K562 (cell line): ENCODE data around the gene MED22. TPM values are rescaled to one million over a fixed set of nuclear protein-coding genes. Genes with fewer than 3 reads are reported as not detected.

Source experiments
- ATF1 ChIP-seq, 2 experiments: fragments of 450-650 bp in 1 of 2; IDR thresholded peaks; 2 replicates each; pipeline ENCODE4 v1.6.1; 2016; ENCODE audit warnings: missing compliant biosample characterization in 1 of 2, missing genetic modification characterization in 1 of 2
- JUND ChIP-seq, 2 experiments: IDR thresholded peaks; 2 replicates in 1 of 2; 3 replicates in 1 of 2; pipeline ENCODE4 v1.6.1; 2011; ENCODE audit warnings: borderline replicate concordance in 2 of 2, low read depth in 2 of 2, low read length in 2 of 2, improper control_type of control experiment in 1 of 2, missing biosample characterization in 1 of 2, missing genetic modification characterization in 1 of 2, missing genetic modification reagents in 1 of 2
- SPI1 ChIP-seq: IDR thresholded peaks from 2 replicates; pipeline ENCODE4 v1.6.1; 2011; ENCODE audit warnings: low read depth, low read length, control low read depth, borderline replicate concordance
- ZNF175 ChIP-seq: fragments of 200-800 bp; sonication (Bioruptor generic); IDR thresholded peaks from 2 replicates; pipeline ENCODE4 v1.6.1; 2016; ENCODE audit warnings: low read depth, mild to moderate bottlenecking, missing genetic modification characterization, missing compliant biosample characterization
- polyA plus RNA-seq, 8 experiments: library from polyadenylated mRNA; depleted of rRNA in 4 of 8; stranded (reverse) in 5 of 8; unstranded in 3 of 8; fragments of >200 nt; fragmentation: Nextera tagmentation in 2 of 8; fragmentation: Illumina TruSeq in 1 of 8; extraction: Ambion mirVana in 2 of 8; extraction: Trizol in 1 of 8; gene quantifications; 2 replicates each; pipeline versions ENCODE4 v1.2.1 to v1.2.3, GENCODE V29; 2011 to 2014; ENCODE audit warnings: inconsistent platforms in 1 of 8, missing spikeins in 1 of 8
- total RNA-seq, 7 experiments: library from RNA; depleted of rRNA in 6 of 7; stranded (reverse); fragments of >200 nt in 6 of 7; fragmentation: Illumina TruSeq in 2 of 7; extraction: Trizol in 2 of 7; gene quantifications; 2 replicates each; pipeline versions ENCODE4 v1.2.1 to v1.2.3, GENCODE V29; 2011 to 2021; ENCODE audit warnings: low replicate concordance in 1 of 7
- TF ChIP-seq, protein P1 (sequence below): fragments of 200-800 bp; sonication (Bioruptor generic); IDR thresholded peaks from 2 replicates; pipeline ENCODE4 v1.6.1; 2017; ENCODE audit warnings: missing genetic modification characterization, missing compliant biosample characterization
- TF ChIP-seq, protein P2 (sequence below), 2 experiments: fragments of 450-650 bp in 1 of 2; IDR thresholded peaks; 2 replicates each; pipeline ENCODE4 v1.6.1; 2011 to 2017; ENCODE audit warnings: low read depth in 2 of 2, antibody characterized with exemption in 1 of 2, borderline replicate concordance in 1 of 2, low read length in 1 of 2, mild to moderate bottlenecking in 1 of 2, mixed read lengths in 1 of 2; ENCODE audit not compliant: control insufficient read depth in 1 of 2

Gene MED22
- total and polyA plus RNA-seq, 9 of the 15 experiments (the other 6 are each of a cell fraction or from before 2014, with no cell fraction given), result 0.73 to 35.6 (median 22.3) TPM

DNA sequence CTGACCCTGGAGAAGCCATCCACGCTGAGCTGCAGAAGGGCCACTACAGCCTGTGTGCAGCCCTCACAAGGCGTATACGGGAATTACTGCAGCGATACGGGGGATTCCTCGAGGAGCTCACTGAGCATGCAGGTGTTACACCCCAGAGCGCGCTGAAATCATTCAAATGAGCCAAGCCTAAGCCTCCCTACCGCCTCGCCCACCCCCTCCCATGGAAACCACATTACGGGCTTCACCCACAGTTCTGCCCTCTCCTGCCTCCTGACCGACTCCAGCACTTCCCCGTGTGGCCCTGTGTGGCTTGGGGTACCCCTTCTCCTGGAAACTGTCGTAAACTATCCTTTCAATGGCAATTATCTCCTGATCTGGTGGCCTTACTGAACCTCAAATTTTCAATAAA, 25.2 kb downstream of the MED22 start (continued):
- TF ChIP-seq, protein P1, sequence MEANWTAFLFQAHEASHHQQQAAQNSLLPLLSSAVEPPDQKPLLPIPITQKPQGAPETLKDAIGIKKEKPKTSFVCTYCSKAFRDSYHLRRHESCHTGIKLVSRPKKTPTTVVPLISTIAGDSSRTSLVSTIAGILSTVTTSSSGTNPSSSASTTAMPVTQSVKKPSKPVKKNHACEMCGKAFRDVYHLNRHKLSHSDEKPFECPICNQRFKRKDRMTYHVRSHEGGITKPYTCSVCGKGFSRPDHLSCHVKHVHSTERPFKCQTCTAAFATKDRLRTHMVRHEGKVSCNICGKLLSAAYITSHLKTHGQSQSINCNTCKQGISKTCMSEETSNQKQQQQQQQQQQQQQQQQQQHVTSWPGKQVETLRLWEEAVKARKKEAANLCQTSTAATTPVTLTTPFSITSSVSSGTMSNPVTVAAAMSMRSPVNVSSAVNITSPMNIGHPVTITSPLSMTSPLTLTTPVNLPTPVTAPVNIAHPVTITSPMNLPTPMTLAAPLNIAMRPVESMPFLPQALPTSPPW (CRISPR knock-in tag), result no peak
- TF ChIP-seq SPI1 (no peak), ZNF175 (CRISPR knock-in tag) (no peak), JUND (IDR thresholded peaks at IDR 0.05; ENCODE audit: borderline replicate concordance, low read depth, low read length) (no peak), JUND (tag; IDR thresholded peaks at IDR 0.05; ENCODE audit: borderline replicate concordance, low read depth, low read length) (no peak), ATF1 (CRISPR knock-in tag; IDR thresholded peaks at IDR 0.05) (no peak), ATF1 (tag; IDR thresholded peaks at IDR 0.05) (no peak)
- TF ChIP-seq, protein P2, sequence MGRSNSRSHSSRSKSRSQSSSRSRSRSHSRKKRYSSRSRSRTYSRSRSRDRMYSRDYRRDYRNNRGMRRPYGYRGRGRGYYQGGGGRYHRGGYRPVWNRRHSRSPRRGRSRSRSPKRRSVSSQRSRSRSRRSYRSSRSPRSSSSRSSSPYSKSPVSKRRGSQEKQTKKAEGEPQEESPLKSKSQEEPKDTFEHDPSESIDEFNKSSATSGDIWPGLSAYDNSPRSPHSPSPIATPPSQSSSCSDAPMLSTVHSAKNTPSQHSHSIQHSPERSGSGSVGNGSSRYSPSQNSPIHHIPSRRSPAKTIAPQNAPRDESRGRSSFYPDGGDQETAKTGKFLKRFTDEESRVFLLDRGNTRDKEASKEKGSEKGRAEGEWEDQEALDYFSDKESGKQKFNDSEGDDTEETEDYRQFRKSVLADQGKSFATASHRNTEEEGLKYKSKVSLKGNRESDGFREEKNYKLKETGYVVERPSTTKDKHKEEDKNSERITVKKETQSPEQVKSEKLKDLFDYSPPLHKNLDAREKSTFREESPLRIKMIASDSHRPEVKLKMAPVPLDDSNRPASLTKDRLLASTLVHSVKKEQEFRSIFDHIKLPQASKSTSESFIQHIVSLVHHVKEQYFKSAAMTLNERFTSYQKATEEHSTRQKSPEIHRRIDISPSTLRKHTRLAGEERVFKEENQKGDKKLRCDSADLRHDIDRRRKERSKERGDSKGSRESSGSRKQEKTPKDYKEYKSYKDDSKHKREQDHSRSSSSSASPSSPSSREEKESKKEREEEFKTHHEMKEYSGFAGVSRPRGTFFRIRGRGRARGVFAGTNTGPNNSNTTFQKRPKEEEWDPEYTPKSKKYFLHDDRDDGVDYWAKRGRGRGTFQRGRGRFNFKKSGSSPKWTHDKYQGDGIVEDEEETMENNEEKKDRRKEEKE (IDR thresholded peaks at IDR 0.05; ENCODE audit: borderline replicate concordance in 1 of 2, control insufficient read depth in 1 of 2, low read depth in 2 of 2, low read length in 1 of 2), result no peak
